HUES6 (cell line): Measurements from ENCODE around the gene ATG7.
A peak's percentile ranks its signal among the peaks of the same experiment; 100 is the strongest.

ENCODE experiments used
- H3K27ac ChIP-seq: 2 replicates; pipeline ENCODE4 v1.7.0; 2013; ENCODE audit warnings: low read depth, mild to moderate bottlenecking, low read length, inconsistent platforms
- H3K27me3 ChIP-seq: 2 replicates; pipeline ENCODE4 v1.6.1; 2013; ENCODE audit warnings: low read length; ENCODE audit not compliant: control insufficient read depth, insufficient read depth
- H3K36me3 ChIP-seq: 2 replicates; pipeline ENCODE4 v1.6.1; 2013; ENCODE audit warnings: low read length; ENCODE audit not compliant: control insufficient read depth, insufficient read depth
- H3K4me1 ChIP-seq: 2 replicates; pipeline ENCODE4 v1.6.1; 2013; ENCODE audit warnings: low read length; ENCODE audit not compliant: control insufficient read depth, insufficient read depth
- H3K4me3 ChIP-seq: 2 replicates; pipeline ENCODE4 v1.5.1; 2013; ENCODE audit warnings: low read depth, low read length
- H3K9ac ChIP-seq: one replicate; pipeline ENCODE4 v1.6.1; 2013; ENCODE audit warnings: mild to moderate bottlenecking, low read length
- H3K9me3 ChIP-seq: 2 replicates; pipeline ENCODE4 v1.6.1; 2013; ENCODE audit warnings: low read depth, low read length; ENCODE audit not compliant: control insufficient read depth, insufficient read depth

ATG7 gene

GRCh38 chr3:11379238-11379823 is 107.1 kb downstream of the ATG7 start:
- no peaks in the 10 kb centered on the region for H3K9me3 ChIP-seq
- H3K36me3 ChIP-seq: no peaks in the 10 kb centered on the region
- peak overlapping the region; percentile 10; the same call in 1 of the 2 replicates for H3K27ac ChIP-seq
- no peaks in the 10 kb centered on the region for H3K27me3 ChIP-seq
- peaks cover 17% of the 10 kb centered on the region for H3K4me1 ChIP-seq
- no peak overlapping the region for H3K9ac ChIP-seq
- H3K4me3 ChIP-seq: no peak overlapping the region

- H3K36me3 ChIP-seq: no peaks in the 10 kb centered on the region
- H3K9me3 ChIP-seq: no peaks in the 10 kb centered on the region
- peak overlapping the region; percentile 40 for H3K9ac ChIP-seq
- H3K27ac ChIP-seq: peak overlapping the region; percentile 10; the same call in 1 of the 2 replicates
- no peak overlapping the region; the same call in 1 of the 2 replicates for H3K4me3 ChIP-seq
- H3K27me3 ChIP-seq: no peaks in the 10 kb centered on the region
- H3K4me1 ChIP-seq: peaks cover 17% of the 10 kb centered on the region
These were observed 107.9 kb downstream of the ATG7 start for GRCh38 chr3:11379824-11380701.

GRCh38 chr3:11381141-11381540 is 108.9 kb downstream of the ATG7 start:
- H3K27ac ChIP-seq: no peak overlapping the region
- H3K9me3 ChIP-seq: no peaks in the 10 kb centered on the region
- H3K4me1 ChIP-seq: peaks cover 25% of the 10 kb centered on the region
- no peaks in the 10 kb centered on the region for H3K36me3 ChIP-seq
- no peaks in the 10 kb centered on the region for H3K27me3 ChIP-seq
- H3K9ac ChIP-seq: no peak overlapping the region
- H3K4me3 ChIP-seq: no peak overlapping the region

GRCh38 chr3:11381563-11381962 is 109.4 kb downstream of the ATG7 start:
- no peak overlapping the region for H3K27ac ChIP-seq

GRCh38 chr3:11382146-11382745 is 110.0 kb downstream of the ATG7 start:
- H3K4me3 ChIP-seq: no peak overlapping the region
- H3K9me3 ChIP-seq: no peaks in the 10 kb centered on the region
- H3K9ac ChIP-seq: no peak overlapping the region
- no peak overlapping the region for H3K27ac ChIP-seq
- no peaks in the 10 kb centered on the region for H3K27me3 ChIP-seq
- H3K4me1 ChIP-seq: peaks cover 25% of the 10 kb centered on the region
- no peaks in the 10 kb centered on the region for H3K36me3 ChIP-seq

More at GRCh38 chr3:11381563-11381962, 109.4 kb downstream of the ATG7 start:
- Histone ChIP-seq H3K27me3 (no peaks in the 10 kb centered on the region), H3K4me1 (peaks cover 25% of the 10 kb centered on the region), H3K9me3 (no peaks in the 10 kb centered on the region), H3K36me3 (no peaks in the 10 kb centered on the region), H3K4me3 (no peak overlapping the region), H3K9ac (no peak overlapping the region)

DNA sequence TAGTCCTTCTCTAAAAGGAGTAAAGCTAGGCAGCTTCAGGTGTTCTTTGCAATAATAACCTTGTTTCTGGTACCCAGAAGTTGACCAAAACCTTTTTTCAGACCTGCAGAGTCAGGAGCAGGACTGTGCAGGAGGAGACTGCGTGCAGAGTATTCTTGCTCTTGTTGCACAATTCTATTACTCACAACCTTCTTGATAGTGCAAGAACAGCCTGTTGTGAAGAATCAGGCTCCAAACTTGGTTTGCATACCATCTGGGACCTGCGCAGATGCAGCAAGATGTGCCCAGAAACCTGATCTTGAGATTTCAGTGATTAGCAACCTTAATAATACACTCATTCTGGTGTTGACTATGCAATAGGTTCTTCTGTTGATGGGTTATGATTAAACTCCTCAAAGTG is 111.9 kb downstream of the ATG7 start:
- H3K9me3 ChIP-seq: no peaks in the 10 kb centered on the region
- no peak overlapping the region for H3K27ac ChIP-seq
- no peak overlapping the region for H3K4me3 ChIP-seq
- no peak overlapping the region for H3K9ac ChIP-seq
- no peaks in the 10 kb centered on the region for H3K36me3 ChIP-seq
- no peaks in the 10 kb centered on the region for H3K27me3 ChIP-seq
- H3K4me1 ChIP-seq: peaks cover 23% of the 10 kb centered on the region

DNA sequence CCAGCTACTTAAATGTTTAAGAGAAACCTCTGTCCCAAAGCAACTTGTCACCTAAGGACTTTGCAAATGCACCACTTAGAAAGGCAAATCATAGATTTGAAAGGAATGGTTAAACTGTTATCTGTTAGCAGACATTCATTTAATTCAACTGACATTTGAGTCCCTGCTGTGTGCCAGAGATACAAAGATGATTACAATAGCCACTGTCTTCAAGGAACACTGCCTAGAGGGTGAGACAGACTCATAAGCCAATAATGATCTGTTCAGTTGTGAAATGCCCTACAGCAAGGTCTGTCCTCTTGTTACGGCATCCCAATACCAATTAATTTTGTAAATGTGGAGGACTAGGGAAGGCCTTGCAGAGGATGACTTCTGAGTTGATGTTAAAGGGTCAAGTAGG is 113.1 kb downstream of the ATG7 start:
- H3K9ac ChIP-seq: no peak overlapping the region
- H3K4me3 ChIP-seq: no peak overlapping the region
- no peak overlapping the region for H3K27ac ChIP-seq
- peaks cover 13% of the 10 kb centered on the region; the same call in 1 of the 2 replicates for H3K4me1 ChIP-seq
- H3K9me3 ChIP-seq: no peaks in the 10 kb centered on the region
- H3K27me3 ChIP-seq: no peaks in the 10 kb centered on the region
- no peaks in the 10 kb centered on the region for H3K36me3 ChIP-seq

GRCh38 chr3:11385891-11386290 is 113.7 kb downstream of the ATG7 start:
- peaks cover 9% of the 10 kb centered on the region; the same call in 1 of the 2 replicates for H3K4me1 ChIP-seq
- H3K36me3 ChIP-seq: no peaks in the 10 kb centered on the region
- no peak overlapping the region for H3K4me3 ChIP-seq
- no peaks in the 10 kb centered on the region for H3K27me3 ChIP-seq
- H3K9me3 ChIP-seq: no peaks in the 10 kb centered on the region
- H3K27ac ChIP-seq: no peak overlapping the region
- H3K9ac ChIP-seq: no peak overlapping the region

DNA sequence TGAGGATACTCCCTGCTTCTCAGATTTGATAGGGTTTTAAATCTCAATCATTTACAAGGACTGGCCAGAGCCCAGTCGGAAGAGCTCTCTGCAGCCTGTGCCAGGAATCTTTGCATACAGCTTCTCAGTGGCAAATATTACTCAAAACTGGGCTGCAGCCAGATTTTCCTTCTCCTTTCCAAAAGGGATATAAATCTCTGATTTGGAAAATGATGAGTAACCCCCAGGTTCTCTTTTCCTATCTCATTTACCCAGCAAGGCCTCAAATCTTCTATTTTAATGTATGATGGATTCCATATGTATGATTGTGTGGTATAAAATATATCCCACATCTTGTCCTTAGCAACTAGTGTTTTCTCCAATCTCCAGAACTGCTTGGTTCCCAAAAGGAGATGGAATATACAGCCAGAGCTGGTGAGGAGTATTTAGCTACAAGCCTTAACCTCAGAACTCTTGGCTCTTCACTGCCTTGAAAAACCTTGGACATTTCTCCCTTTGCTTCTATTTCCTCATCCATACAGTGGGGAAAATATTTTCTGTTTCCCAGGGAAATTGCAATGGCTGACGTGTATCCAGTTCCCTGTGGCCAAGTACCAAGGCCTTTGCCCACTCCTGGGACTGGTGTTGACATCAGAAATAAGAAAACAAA is 114.4 kb downstream of the ATG7 start:
- H3K9ac ChIP-seq: no peak overlapping the region
- H3K27ac ChIP-seq: no peak overlapping the region
- no peaks in the 10 kb centered on the region for H3K9me3 ChIP-seq
- peaks cover 9% of the 10 kb centered on the region; the same call in 1 of the 2 replicates for H3K4me1 ChIP-seq
- H3K4me3 ChIP-seq: no peak overlapping the region
- H3K27me3 ChIP-seq: no peaks in the 10 kb centered on the region
- H3K36me3 ChIP-seq: no peaks in the 10 kb centered on the region

DNA sequence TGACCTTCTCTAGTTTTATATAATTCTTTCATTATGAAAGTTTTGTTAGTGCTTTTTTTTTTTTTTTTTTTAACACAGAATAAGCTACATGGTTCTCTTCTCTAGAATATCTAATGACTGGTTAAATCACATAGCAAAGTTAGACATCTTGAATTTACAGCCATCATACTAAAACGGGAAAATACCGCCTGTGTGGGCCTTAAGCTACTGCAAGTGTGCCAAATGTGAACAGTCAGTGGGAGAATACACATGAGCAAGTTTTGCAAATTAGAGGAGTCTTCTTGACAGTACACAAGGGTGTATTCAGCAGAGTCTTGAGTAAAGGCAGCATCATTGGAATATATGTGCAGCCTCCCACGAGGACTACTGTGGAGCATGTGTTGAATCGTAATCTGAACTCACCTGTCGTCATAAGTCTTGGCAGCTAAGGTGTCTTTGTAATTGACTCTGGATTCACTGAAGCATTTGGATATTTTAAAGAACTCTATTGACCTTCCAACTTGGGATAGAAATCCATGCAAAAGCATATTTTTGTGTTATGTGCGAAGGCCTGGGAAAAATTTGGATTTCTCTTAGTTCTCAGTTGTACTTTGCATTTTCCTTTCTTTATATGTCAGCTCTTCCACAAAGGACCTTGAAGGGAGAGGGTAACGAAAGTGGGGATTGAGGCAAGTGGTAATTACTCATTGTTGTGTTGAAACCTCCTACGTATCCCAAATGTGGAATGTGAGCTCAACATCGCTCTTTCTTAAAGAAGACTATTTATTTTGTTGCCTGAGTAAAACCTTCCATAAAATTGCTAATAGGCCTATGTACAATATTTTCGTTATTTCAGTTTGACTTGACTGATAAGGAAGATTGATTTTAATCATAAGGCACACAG is 117.4 kb downstream of the ATG7 start:
- no peaks in the 10 kb centered on the region for H3K27me3 ChIP-seq
- no peak overlapping the region for H3K4me3 ChIP-seq
- H3K9me3 ChIP-seq: no peaks in the 10 kb centered on the region
- peaks cover 16% of the 10 kb centered on the region for H3K4me1 ChIP-seq
- no peak overlapping the region for H3K27ac ChIP-seq
- no peaks in the 10 kb centered on the region for H3K36me3 ChIP-seq
- H3K9ac ChIP-seq: no peak overlapping the region
